K562 (cell line): ENCODE results near the gene ZNF420. TPM values are rescaled to one million over a fixed set of nuclear protein-coding genes. Genes with fewer than 3 reads are reported as not detected.
A peak's percentile ranks its signal among the peaks of the same experiment; 100 is the strongest.

Experiments
- BRF1 ChIP-seq: IDR thresholded peaks from 3 replicates; pipeline ENCODE4 v1.6.1; 2011; ENCODE audit warnings: borderline replicate concordance, mild to moderate bottlenecking; ENCODE audit not compliant: insufficient read length; ENCODE audit errors: extremely low read depth
- KAT2B ChIP-seq: IDR thresholded peaks from one replicate; pipeline ENCODE4 v1.6.1; 2012; ENCODE audit warnings: low read depth, mild to moderate bottlenecking, control low read depth, inconsistent platforms, low read length, moderate library complexity
- MTA3 ChIP-seq: fragments of 450-650 bp; formaldehyde crosslinking; IDR thresholded peaks from 2 replicates; pipeline ENCODE4 v1.6.1; 2017; ENCODE audit warnings: mild to moderate bottlenecking, borderline replicate concordance
- NCOA2 ChIP-seq, 2 experiments: fragments of 450-650 bp; IDR thresholded peaks; 2 replicates each; pipeline ENCODE4 v1.6.1; 2018; ENCODE audit warnings: mild to moderate bottlenecking in 2 of 2, moderate library complexity in 1 of 2; ENCODE audit not compliant: partially characterized antibody in 2 of 2
- POLR2A ChIP-seq: fragments of 450-650 bp; conservative IDR thresholded peaks from 2 replicates; pipeline ENCODE4 v1.6.1; 2016
- RBM25 ChIP-seq: fragments of 200-400 bp; formaldehyde crosslinking; IDR thresholded peaks from 2 replicates; pipeline ENCODE4 v1.6.1; 2018; ENCODE audit warnings: low read length, low read depth, moderate library complexity; ENCODE audit not compliant: severe bottlenecking
- RHOXF2B ChIP-seq: fragments of 250-450 bp; sonication (Bioruptor Pico); conservative IDR thresholded peaks from 2 replicates; pipeline ENCODE4 v1.5.1; 2021
- RNF2 ChIP-seq: sonication (generic); IDR thresholded peaks from 2 replicates; pipeline ENCODE4 v1.6.1; 2016
- SP2 ChIP-seq: IDR thresholded peaks from 2 replicates; pipeline ENCODE4 v1.6.1; 2011; ENCODE audit warnings: mild to moderate bottlenecking, low read depth, low read length, moderate library complexity; ENCODE audit not compliant: poor library complexity, severe bottlenecking; ENCODE audit errors: extremely low read depth
- SRF ChIP-seq, 2 experiments: fragments of 250-450, 450-650 bp in 1 of 2; sonication (Bioruptor Pico) in 1 of 2; sonication (generic) in 1 of 2; formaldehyde crosslinking; IDR thresholded peaks; 2 replicates each; pipeline versions ENCODE4 v1.5.0 to v1.5.1; 2020 to 2022; ENCODE audit warnings: mild to moderate bottlenecking in 1 of 2, missing genetic modification reagents in 1 of 2
- SRSF7 ChIP-seq: fragments of 200-400 bp; formaldehyde crosslinking; optimal IDR thresholded peaks from 2 replicates; pipeline ENCODE3; 2017; ENCODE audit warnings: mild to moderate bottlenecking, low read depth, low read length
- ZFPM2 ChIP-seq: fragments of 250-450 bp; sonication (Bioruptor Pico); IDR thresholded peaks from 2 replicates; pipeline ENCODE4 v1.5.1; 2022; ENCODE audit warnings: mild to moderate bottlenecking
- ZFX ChIP-seq: sonication (generic); formaldehyde crosslinking; IDR thresholded peaks from 2 replicates; pipeline ENCODE4 v1.8.0; 2022; ENCODE audit warnings: mild to moderate bottlenecking, missing genetic modification reagents, moderate library complexity
- ZKSCAN1 ChIP-seq: fragments of 150-350 bp; IDR thresholded peaks from 2 replicates; pipeline ENCODE4 v1.6.1; 2016; ENCODE audit warnings: low read depth, low read length
- ZNF444 ChIP-seq: fragments of 250-450 bp; sonication (Bioruptor Pico); IDR thresholded peaks from 2 replicates; pipeline ENCODE4 v1.4.0; 2020; ENCODE audit warnings: mild to moderate bottlenecking, moderate library complexity
- ZNF586 ChIP-seq: fragments of 450-650 bp; formaldehyde crosslinking; conservative IDR thresholded peaks from 2 replicates; pipeline ENCODE4 v1.4.0; 2020; ENCODE audit warnings: mild to moderate bottlenecking, moderate library complexity
- polyA plus RNA-seq, 8 experiments: library from polyadenylated mRNA; depleted of rRNA in 4 of 8; stranded (reverse) in 5 of 8; unstranded in 3 of 8; fragments of >200 nt; fragmentation: Nextera tagmentation in 2 of 8; fragmentation: Illumina TruSeq in 1 of 8; extraction: Ambion mirVana in 2 of 8; extraction: Trizol in 1 of 8; gene quantifications; 2 replicates each; pipeline versions ENCODE4 v1.2.1 to v1.2.3, GENCODE V29; 2011 to 2014; ENCODE audit warnings: inconsistent platforms in 1 of 8, missing spikeins in 1 of 8
- total RNA-seq, 7 experiments: library from RNA; depleted of rRNA in 6 of 7; stranded (reverse); fragments of >200 nt in 6 of 7; fragmentation: Illumina TruSeq in 2 of 7; extraction: Trizol in 2 of 7; gene quantifications; 2 replicates each; pipeline versions ENCODE4 v1.2.1 to v1.2.3, GENCODE V29; 2011 to 2021; ENCODE audit warnings: low replicate concordance in 1 of 7
- TF ChIP-seq, protein P1 (sequence below): fragments of 200-800 bp; sonication (Bioruptor generic); IDR thresholded peaks from 2 replicates; pipeline ENCODE4 v1.6.1; 2016; ENCODE audit warnings: missing genetic modification characterization, missing compliant biosample characterization
- TF ChIP-seq, protein P2 (sequence below): fragments of 450-650 bp; formaldehyde crosslinking; IDR thresholded peaks from 2 replicates; pipeline ENCODE4 v1.4.0; 2020; ENCODE audit warnings: mild to moderate bottlenecking, moderate library complexity
- TF ChIP-seq, protein P3 (sequence below): fragments of 450-650 bp; IDR thresholded peaks from 2 replicates; pipeline ENCODE4 v1.6.1; 2017; ENCODE audit warnings: mild to moderate bottlenecking, moderate library complexity
- TF ChIP-seq, protein P4 (sequence below): fragments of 250-450 bp; sonication (Bioruptor Pico); IDR thresholded peaks from 2 replicates; pipeline ENCODE4 v1.5.0; 2021

ZNF420 gene
- total and polyA plus RNA-seq, 9 of the 15 experiments (the other 6 are each of a cell fraction or from before 2014, with no cell fraction given): 2.6 to 7.2 (median 5.1) TPM

DNA sequence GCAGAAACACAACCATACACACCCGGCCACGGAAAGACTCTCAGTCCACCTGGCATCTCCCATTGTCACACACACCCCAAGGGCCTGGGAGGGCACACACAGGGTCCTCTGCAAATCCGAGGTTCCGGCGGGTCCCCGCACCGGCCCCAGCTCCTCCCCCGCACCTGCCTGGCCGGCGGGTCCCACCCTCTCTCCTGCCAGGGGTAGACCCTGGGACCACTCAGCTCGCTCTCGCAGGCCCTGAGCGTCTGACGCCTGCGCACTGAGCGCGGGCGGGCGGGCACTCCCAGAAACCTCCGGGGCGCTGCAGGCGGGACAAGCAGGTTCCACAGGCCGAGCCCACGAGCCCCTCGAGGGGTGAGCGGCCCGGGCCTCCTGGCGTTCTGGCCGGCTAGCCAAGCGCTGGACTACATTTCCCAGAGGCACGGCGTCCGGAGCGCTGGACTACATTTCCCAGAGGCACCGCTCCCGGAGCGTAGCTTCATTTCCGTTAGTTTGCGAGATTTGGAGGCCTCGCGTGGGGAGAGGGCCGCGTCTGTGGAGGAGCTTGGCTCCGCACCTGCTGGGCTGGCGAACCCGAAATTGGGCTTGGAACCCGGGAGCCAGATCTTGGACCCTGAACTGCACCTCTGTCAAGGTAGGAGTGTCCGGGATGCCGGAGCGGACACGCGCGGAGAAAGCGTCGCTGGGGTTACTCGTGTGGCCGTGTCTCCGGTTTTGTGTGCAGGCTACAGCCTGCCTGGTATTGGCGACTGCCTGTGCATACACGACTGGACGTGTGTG, at the start of gene ZNF420 (continued):
- TF ChIP-seq SRF (CRISPR knock-in tag; IDR thresholded peaks at IDR 0.05) (no peak; a peak in 1 of 4 replicates), ZFX (CRISPR knock-in tag) (peak; percentile 80), ZFPM2 (CRISPR knock-in tag) (no peak), SRSF7 (no peak), POLR2A (peak; percentile 67), RBM25 (no peak), RNF2 (0 out of 2 replicates have a peak, but pooled peaks have one; percentile 28), NCOA2 (IDR thresholded peaks at IDR 0.05; ENCODE audit: partially characterized antibody in 2 of 2) (no peak), KAT2B (no peak), BRF1 (no peak), ZNF444 (CRISPR knock-in tag) (no peak), SP2 (no peak), MTA3 (no peak), ZKSCAN1 (no peak), RHOXF2B (no peak), ZNF586 (CRISPR knock-in tag) (no peak)
- TF ChIP-seq, protein P1, sequence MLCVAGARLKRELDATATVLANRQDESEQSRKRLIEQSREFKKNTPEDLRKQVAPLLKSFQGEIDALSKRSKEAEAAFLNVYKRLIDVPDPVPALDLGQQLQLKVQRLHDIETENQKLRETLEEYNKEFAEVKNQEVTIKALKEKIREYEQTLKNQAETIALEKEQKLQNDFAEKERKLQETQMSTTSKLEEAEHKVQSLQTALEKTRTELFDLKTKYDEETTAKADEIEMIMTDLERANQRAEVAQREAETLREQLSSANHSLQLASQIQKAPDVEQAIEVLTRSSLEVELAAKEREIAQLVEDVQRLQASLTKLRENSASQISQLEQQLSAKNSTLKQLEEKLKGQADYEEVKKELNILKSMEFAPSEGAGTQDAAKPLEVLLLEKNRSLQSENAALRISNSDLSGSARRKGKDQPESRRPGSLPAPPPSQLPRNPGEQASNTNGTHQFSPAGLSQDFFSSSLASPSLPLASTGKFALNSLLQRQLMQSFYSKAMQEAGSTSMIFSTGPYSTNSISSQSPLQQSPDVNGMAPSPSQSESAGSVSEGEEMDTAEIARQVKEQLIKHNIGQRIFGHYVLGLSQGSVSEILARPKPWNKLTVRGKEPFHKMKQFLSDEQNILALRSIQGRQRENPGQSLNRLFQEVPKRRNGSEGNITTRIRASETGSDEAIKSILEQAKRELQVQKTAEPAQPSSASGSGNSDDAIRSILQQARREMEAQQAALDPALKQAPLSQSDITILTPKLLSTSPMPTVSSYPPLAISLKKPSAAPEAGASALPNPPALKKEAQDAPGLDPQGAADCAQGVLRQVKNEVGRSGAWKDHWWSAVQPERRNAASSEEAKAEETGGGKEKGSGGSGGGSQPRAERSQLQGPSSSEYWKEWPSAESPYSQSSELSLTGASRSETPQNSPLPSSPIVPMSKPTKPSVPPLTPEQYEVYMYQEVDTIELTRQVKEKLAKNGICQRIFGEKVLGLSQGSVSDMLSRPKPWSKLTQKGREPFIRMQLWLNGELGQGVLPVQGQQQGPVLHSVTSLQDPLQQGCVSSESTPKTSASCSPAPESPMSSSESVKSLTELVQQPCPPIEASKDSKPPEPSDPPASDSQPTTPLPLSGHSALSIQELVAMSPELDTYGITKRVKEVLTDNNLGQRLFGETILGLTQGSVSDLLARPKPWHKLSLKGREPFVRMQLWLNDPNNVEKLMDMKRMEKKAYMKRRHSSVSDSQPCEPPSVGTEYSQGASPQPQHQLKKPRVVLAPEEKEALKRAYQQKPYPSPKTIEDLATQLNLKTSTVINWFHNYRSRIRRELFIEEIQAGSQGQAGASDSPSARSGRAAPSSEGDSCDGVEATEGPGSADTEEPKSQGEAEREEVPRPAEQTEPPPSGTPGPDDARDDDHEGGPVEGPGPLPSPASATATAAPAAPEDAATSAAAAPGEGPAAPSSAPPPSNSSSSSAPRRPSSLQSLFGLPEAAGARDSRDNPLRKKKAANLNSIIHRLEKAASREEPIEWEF (CRISPR knock-in tag): no peak
- TF ChIP-seq, protein P2, sequence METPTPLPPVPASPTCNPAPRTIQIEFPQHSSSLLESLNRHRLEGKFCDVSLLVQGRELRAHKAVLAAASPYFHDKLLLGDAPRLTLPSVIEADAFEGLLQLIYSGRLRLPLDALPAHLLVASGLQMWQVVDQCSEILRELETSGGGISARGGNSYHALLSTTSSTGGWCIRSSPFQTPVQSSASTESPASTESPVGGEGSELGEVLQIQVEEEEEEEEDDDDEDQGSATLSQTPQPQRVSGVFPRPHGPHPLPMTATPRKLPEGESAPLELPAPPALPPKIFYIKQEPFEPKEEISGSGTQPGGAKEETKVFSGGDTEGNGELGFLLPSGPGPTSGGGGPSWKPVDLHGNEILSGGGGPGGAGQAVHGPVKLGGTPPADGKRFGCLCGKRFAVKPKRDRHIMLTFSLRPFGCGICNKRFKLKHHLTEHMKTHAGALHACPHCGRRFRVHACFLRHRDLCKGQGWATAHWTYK: no peak
- TF ChIP-seq, protein P3, sequence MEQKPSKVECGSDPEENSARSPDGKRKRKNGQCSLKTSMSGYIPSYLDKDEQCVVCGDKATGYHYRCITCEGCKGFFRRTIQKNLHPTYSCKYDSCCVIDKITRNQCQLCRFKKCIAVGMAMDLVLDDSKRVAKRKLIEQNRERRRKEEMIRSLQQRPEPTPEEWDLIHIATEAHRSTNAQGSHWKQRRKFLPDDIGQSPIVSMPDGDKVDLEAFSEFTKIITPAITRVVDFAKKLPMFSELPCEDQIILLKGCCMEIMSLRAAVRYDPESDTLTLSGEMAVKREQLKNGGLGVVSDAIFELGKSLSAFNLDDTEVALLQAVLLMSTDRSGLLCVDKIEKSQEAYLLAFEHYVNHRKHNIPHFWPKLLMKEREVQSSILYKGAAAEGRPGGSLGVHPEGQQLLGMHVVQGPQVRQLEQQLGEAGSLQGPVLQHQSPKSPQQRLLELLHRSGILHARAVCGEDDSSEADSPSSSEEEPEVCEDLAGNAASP: no peak
- TF ChIP-seq, protein P4, sequence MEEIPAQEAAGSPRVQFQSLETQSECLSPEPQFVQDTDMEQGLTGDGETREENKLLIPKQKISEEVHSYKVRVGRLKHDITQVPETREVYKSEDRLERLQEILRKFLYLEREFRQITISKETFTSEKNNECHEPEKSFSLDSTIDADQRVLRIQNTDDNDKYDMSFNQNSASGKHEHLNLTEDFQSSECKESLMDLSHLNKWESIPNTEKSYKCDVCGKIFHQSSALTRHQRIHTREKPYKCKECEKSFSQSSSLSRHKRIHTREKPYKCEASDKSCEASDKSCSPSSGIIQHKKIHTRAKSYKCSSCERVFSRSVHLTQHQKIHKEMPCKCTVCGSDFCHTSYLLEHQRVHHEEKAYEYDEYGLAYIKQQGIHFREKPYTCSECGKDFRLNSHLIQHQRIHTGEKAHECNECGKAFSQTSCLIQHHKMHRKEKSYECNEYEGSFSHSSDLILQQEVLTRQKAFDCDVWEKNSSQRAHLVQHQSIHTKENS (CRISPR knock-in tag): no peak
